ENCODE data around the gene ZNF778. TPM values are rescaled to one million over a fixed set of nuclear protein-coding genes. Genes with fewer than 3 reads are reported as not detected.
A peak's percentile ranks its signal among the peaks of the same experiment; 100 is the strongest.
"Not testable (repeated sequence)": the region's sequence is repeated elsewhere in the genome, so short reads cannot be mapped to it uniquely, and the experiment has no call there.

The ZNF778 gene
- total and polyA plus RNA-seq, 4 donors, result 10.7 to 14.1 (median 11.3) TPM

GRCh38 chr16:89253548-89254287, 36.2 kb downstream of the ZNF778 start:
- WGBS (ENCODE audit: insufficient coverage), result 92% methylated on average over 8 of the region's 10 CpGs
- Histone ChIP-seq H3K9me3 (ENCODE audit: control insufficient read depth, insufficient read depth, low read length) (no peaks in the 10 kb centered on the region), H3K27ac (ENCODE audit: low read depth, low read length) (no peak overlapping the region), H3K36me3 (ENCODE audit: control insufficient read depth, insufficient read depth, low read length) (no peaks in the 10 kb centered on the region), H3K27me3 (ENCODE audit: control insufficient read depth, insufficient read depth, low read length) (peaks cover 16% of the 10 kb centered on the region), H3K4me3 (ENCODE audit: low read depth, low read length) (no peak overlapping the region), H3K4me1 (ENCODE audit: control insufficient read depth, insufficient read depth, low read length) (peaks cover 15% of the 10 kb centered on the region)
- no peak for DNase-seq (ENCODE audit: low read depth in 4 of 6, low spot score in 6 of 6)

GRCh38 chr16:89256651-89257254, 39.2 kb downstream of the ZNF778 start:
- Histone ChIP-seq H3K4me1 (ENCODE audit: control insufficient read depth, insufficient read depth, low read length) (peaks cover 15% of the 10 kb centered on the region), H3K27ac (ENCODE audit: low read depth, low read length) (no peak overlapping the region), H3K4me3 (ENCODE audit: low read depth, low read length) (peak overlapping the region; percentile 21), H3K9me3 (ENCODE audit: control insufficient read depth, insufficient read depth, low read length) (no peaks in the 10 kb centered on the region), H3K27me3 (ENCODE audit: control insufficient read depth, insufficient read depth, low read length) (peaks cover 16% of the 10 kb centered on the region), H3K36me3 (ENCODE audit: control insufficient read depth, insufficient read depth, low read length) (peaks cover under 1% of the 10 kb centered on the region)
- 2% methylated on average over 50 of the region's 57 CpGs for WGBS (ENCODE audit: insufficient coverage)
- DNase-seq (ENCODE audit: low read depth in 4 of 6, low spot score in 6 of 6), result peak in 2 of 6 donors; percentile 70 to 72

GRCh38 chr16:89257281-89257731, 39.8 kb downstream of the ZNF778 start:
- no peak overlapping the region for H3K27ac ChIP-seq (ENCODE audit: low read depth, low read length)
- H3K4me3 ChIP-seq (ENCODE audit: low read depth, low read length), result no peak overlapping the region
- peaks cover 15% of the 10 kb centered on the region for H3K4me1 ChIP-seq (ENCODE audit: control insufficient read depth, insufficient read depth, low read length)
- peaks cover 6% of the 10 kb centered on the region for H3K36me3 ChIP-seq (ENCODE audit: control insufficient read depth, insufficient read depth, low read length)
- no peaks in the 10 kb centered on the region for H3K9me3 ChIP-seq (ENCODE audit: control insufficient read depth, insufficient read depth, low read length)
- H3K27me3 ChIP-seq (ENCODE audit: control insufficient read depth, insufficient read depth, low read length), result peaks cover 16% of the 10 kb centered on the region
- DNase-seq (ENCODE audit: low read depth in 4 of 6, low spot score in 6 of 6), result peak in 2 of 6 donors; percentile 26 to 34
- WGBS (ENCODE audit: insufficient coverage), result 4% methylated on average over 44 of the region's 44 CpGs

GRCh38 chr16:89257757-89258465, 40.4 kb downstream of the ZNF778 start:
- Histone ChIP-seq H3K27ac (ENCODE audit: low read depth, low read length) (no peak overlapping the region), H3K4me1 (ENCODE audit: control insufficient read depth, insufficient read depth, low read length) (peaks cover 15% of the 10 kb centered on the region), H3K36me3 (ENCODE audit: control insufficient read depth, insufficient read depth, low read length) (peaks cover 7% of the 10 kb centered on the region), H3K9me3 (ENCODE audit: control insufficient read depth, insufficient read depth, low read length) (peaks cover 1% of the 10 kb centered on the region), H3K4me3 (ENCODE audit: low read depth, low read length) (no peak overlapping the region), H3K27me3 (ENCODE audit: control insufficient read depth, insufficient read depth, low read length) (peaks cover 16% of the 10 kb centered on the region)
- DNase-seq (ENCODE audit: low read depth in 4 of 6, low spot score in 6 of 6), result peak in 1 of 6 donors; percentile 53
- 79% methylated on average over 4 of the region's 18 CpGs for WGBS (ENCODE audit: insufficient coverage)

GRCh38 chr16:89259901-89260300, 42.4 kb downstream of the ZNF778 start:
- Histone ChIP-seq H3K27me3 (ENCODE audit: control insufficient read depth, insufficient read depth, low read length) (peaks cover 16% of the 10 kb centered on the region), H3K4me1 (ENCODE audit: control insufficient read depth, insufficient read depth, low read length) (peaks cover 15% of the 10 kb centered on the region), H3K36me3 (ENCODE audit: control insufficient read depth, insufficient read depth, low read length) (peaks cover 19% of the 10 kb centered on the region)
- WGBS (ENCODE audit: insufficient coverage), result 95% methylated on average over 13 of the region's 13 CpGs
- not testable (repeated sequence) for H3K4me3 ChIP-seq (ENCODE audit: low read depth, low read length); DNase-seq (ENCODE audit: low read depth in 4 of 6, low spot score in 6 of 6); H3K27ac ChIP-seq (ENCODE audit: low read depth, low read length); H3K9me3 ChIP-seq (ENCODE audit: control insufficient read depth, insufficient read depth, low read length)

- peaks cover 10% of the 10 kb centered on the region for H3K27me3 ChIP-seq (ENCODE audit: control insufficient read depth, insufficient read depth, low read length)
- 87% methylated on average over 30 of the region's 30 CpGs for WGBS (ENCODE audit: insufficient coverage)
- DNase-seq (ENCODE audit: low read depth in 4 of 6, low spot score in 6 of 6), result no peak
- H3K27ac ChIP-seq (ENCODE audit: low read depth, low read length), result no peak overlapping the region
- peaks cover 1% of the 10 kb centered on the region for H3K9me3 ChIP-seq (ENCODE audit: control insufficient read depth, insufficient read depth, low read length)
- H3K4me3 ChIP-seq (ENCODE audit: low read depth, low read length), result no peak overlapping the region
- peaks cover 40% of the 10 kb centered on the region for H3K36me3 ChIP-seq (ENCODE audit: control insufficient read depth, insufficient read depth, low read length)
- H3K4me1 ChIP-seq (ENCODE audit: control insufficient read depth, insufficient read depth, low read length), result peaks cover 9% of the 10 kb centered on the region
These were observed 44.4 kb downstream of the ZNF778 start for GRCh38 chr16:89261691-89262563.

GRCh38 chr16:89264800-89265550, 47.5 kb downstream of the ZNF778 start:
- 70% methylated on average over 18 of the region's 19 CpGs for WGBS (ENCODE audit: insufficient coverage)
- Histone ChIP-seq H3K27ac (ENCODE audit: low read depth, low read length) (no peak overlapping the region), H3K4me3 (ENCODE audit: low read depth, low read length) (no peak overlapping the region), H3K36me3 (ENCODE audit: control insufficient read depth, insufficient read depth, low read length) (peaks cover 62% of the 10 kb centered on the region), H3K4me1 (ENCODE audit: control insufficient read depth, insufficient read depth, low read length) (no peaks in the 10 kb centered on the region), H3K27me3 (ENCODE audit: control insufficient read depth, insufficient read depth, low read length) (no peaks in the 10 kb centered on the region), H3K9me3 (ENCODE audit: control insufficient read depth, insufficient read depth, low read length) (peaks cover 1% of the 10 kb centered on the region)
- no peak for DNase-seq (ENCODE audit: low read depth in 4 of 6, low spot score in 6 of 6)

GRCh38 chr16:89265647-89266046, 48.1 kb downstream of the ZNF778 start:
- no peak for DNase-seq (ENCODE audit: low read depth in 4 of 6, low spot score in 6 of 6)
- Histone ChIP-seq H3K9me3 (ENCODE audit: control insufficient read depth, insufficient read depth, low read length) (peaks cover 1% of the 10 kb centered on the region), H3K4me1 (ENCODE audit: control insufficient read depth, insufficient read depth, low read length) (no peaks in the 10 kb centered on the region), H3K27ac (ENCODE audit: low read depth, low read length) (no peak overlapping the region), H3K27me3 (ENCODE audit: control insufficient read depth, insufficient read depth, low read length) (no peaks in the 10 kb centered on the region), H3K36me3 (ENCODE audit: control insufficient read depth, insufficient read depth, low read length) (peaks cover 68% of the 10 kb centered on the region), H3K4me3 (ENCODE audit: low read depth, low read length) (no peak overlapping the region)
- WGBS (ENCODE audit: insufficient coverage), result 89% methylated on average over 20 of the region's 21 CpGs

Measured in spinal cord (tissue), 10 donors.